GM23338 (cell line): ENCODE results near the gene EYS.

Source experiments
- CREB1 ChIP-seq: fragments of 250-450 bp; sonication (Bioruptor Pico); IDR thresholded peaks from 2 replicates; pipeline ENCODE4 v1.5.0; 2020; ENCODE audit warnings: low read depth, mild to moderate bottlenecking, moderate library complexity
- ETS1 ChIP-seq: IDR thresholded peaks from 2 replicates; pipeline ENCODE4 v1.6.1; 2016; ENCODE audit warnings: antibody characterized with exemption
- EZH2 ChIP-seq: fragments of 200-600 bp; sonication (generic); IDR thresholded peaks from one replicate; pipeline ENCODE4 v1.8.0; 2017; ENCODE audit warnings: antibody characterized with exemption, mild to moderate bottlenecking, low read depth; ENCODE audit not compliant: unreplicated experiment
- EZH2phosphoT487 ChIP-seq: fragments of 200-600 bp; sonication (generic); IDR thresholded peaks from one replicate; pipeline ENCODE4 v1.8.1; 2018; ENCODE audit warnings: antibody characterized with exemption; ENCODE audit not compliant: unreplicated experiment
- JUNB ChIP-seq: IDR thresholded peaks from one replicate; pipeline ENCODE4 v1.6.1; 2016; ENCODE audit warnings: antibody characterized with exemption; ENCODE audit not compliant: unreplicated experiment
- NANOG ChIP-seq: IDR thresholded peaks from 2 replicates; pipeline ENCODE4 v1.6.1; 2016; ENCODE audit warnings: antibody characterized with exemption, borderline replicate concordance
- POLR2AphosphoS5 ChIP-seq: IDR thresholded peaks from 2 replicates; pipeline ENCODE4 v1.6.1; 2016; ENCODE audit warnings: antibody characterized with exemption, low read depth
- REST ChIP-seq: IDR thresholded peaks from one replicate; pipeline ENCODE4 v1.6.1; 2018; ENCODE audit warnings: antibody characterized with exemption; ENCODE audit not compliant: unreplicated experiment
- ZNF114 ChIP-seq: fragments of 250-450 bp; sonication (Bioruptor Pico); IDR thresholded peaks from 2 replicates; pipeline ENCODE4 v1.5.0; 2020; ENCODE audit warnings: mild to moderate bottlenecking, moderate library complexity
- TF ChIP-seq, protein P1 (sequence below), 2 experiments: fragments of 200-600 bp in 1 of 2; sonication (generic) in 1 of 2; conservative IDR thresholded peaks; 2 replicates each; pipeline versions ENCODE4 v1.5.1 to v1.6.1; 2016 to 2017; ENCODE audit warnings: antibody characterized with exemption in 2 of 2, low read depth in 2 of 2, mild to moderate bottlenecking in 2 of 2, moderate library complexity in 1 of 2

DNA sequence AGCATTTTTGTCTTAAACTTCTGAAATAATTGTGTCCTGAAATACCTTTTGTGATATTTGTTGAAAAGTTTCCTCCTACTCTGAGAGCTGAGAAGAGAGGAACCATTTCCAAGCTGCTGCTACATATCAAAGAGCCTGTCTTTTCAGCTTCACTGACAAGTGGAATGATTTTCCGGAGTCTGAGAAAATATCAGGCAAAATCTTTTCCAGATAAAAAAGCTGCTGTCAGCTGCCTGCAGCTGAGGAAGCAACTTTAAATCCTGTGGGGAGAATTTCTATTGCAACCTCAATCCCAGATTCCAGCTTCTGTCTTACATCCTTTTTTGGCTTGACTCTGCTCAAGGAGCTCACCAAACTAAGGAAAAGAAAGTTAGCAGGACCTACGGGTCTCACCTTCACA, 1167.1 kb downstream of the EYS start:
- TF ChIP-seq, protein P1, sequence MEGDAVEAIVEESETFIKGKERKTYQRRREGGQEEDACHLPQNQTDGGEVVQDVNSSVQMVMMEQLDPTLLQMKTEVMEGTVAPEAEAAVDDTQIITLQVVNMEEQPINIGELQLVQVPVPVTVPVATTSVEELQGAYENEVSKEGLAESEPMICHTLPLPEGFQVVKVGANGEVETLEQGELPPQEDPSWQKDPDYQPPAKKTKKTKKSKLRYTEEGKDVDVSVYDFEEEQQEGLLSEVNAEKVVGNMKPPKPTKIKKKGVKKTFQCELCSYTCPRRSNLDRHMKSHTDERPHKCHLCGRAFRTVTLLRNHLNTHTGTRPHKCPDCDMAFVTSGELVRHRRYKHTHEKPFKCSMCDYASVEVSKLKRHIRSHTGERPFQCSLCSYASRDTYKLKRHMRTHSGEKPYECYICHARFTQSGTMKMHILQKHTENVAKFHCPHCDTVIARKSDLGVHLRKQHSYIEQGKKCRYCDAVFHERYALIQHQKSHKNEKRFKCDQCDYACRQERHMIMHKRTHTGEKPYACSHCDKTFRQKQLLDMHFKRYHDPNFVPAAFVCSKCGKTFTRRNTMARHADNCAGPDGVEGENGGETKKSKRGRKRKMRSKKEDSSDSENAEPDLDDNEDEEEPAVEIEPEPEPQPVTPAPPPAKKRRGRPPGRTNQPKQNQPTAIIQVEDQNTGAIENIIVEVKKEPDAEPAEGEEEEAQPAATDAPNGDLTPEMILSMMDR (conservative IDR thresholded peaks at IDR 0.05; ENCODE audit: low read depth in 2 of 2): no peak
- TF ChIP-seq REST (no peak), POLR2AphosphoS5 (no peak), EZH2 (no peak), ZNF114 (CRISPR knock-in tag) (no peak), EZH2phosphoT487 (no peak), NANOG (no peak), CREB1 (CRISPR knock-in tag) (no peak), JUNB (no peak), ETS1 (no peak)
